ENCODE results near the gene CDK5RAP1. TPM values are rescaled to one million over a fixed set of nuclear protein-coding genes. Genes with fewer than 3 reads are reported as not detected.

Gene CDK5RAP1
- total and polyA plus RNA-seq, 9 of the 15 experiments (the other 6 are each of a cell fraction or from before 2014, with no cell fraction given): 41.6 to 127 (median 58.3) TPM

- no peak for TF ChIP-seq HMGXB4 (CRISPR knock-in tag; IDR thresholded peaks at IDR 0.05)
- TF ChIP-seq MTA3 (IDR thresholded peaks at IDR 0.05; ENCODE audit: borderline replicate concordance): no peak
- TF ChIP-seq MAFK (IDR thresholded peaks at IDR 0.05; ENCODE audit: low read length): no peak
- TF ChIP-seq PPARD (CRISPR knock-in tag; IDR thresholded peaks at IDR 0.05): no peak
- TF ChIP-seq CBX3 (IDR thresholded peaks at IDR 0.05; ENCODE audit: borderline replicate concordance in 1 of 2, low read length in 2 of 2): no peak
- no peak for TF ChIP-seq RUNX1 (IDR thresholded peaks at IDR 0.05; ENCODE audit: low read depth)
- no peak for TF ChIP-seq ZNF57 (CRISPR knock-in tag; IDR thresholded peaks at IDR 0.05)
- TF ChIP-seq SAFB (IDR thresholded peaks at IDR 0.05; ENCODE audit: borderline replicate concordance, low read depth, low read length): no peak
- TF ChIP-seq ETV1 (tag; conservative IDR thresholded peaks at IDR 0.05; ENCODE audit: low read depth): no peak
- TF ChIP-seq CCNT2 (IDR thresholded peaks at IDR 0.05; ENCODE audit: borderline replicate concordance, extremely low read depth, insufficient read length, low read depth, low read length): no peak
- TF ChIP-seq ZNF76 (CRISPR knock-in tag; IDR thresholded peaks at IDR 0.05; ENCODE audit: borderline replicate concordance): no peak
- no peak for TF ChIP-seq POU5F1 (IDR thresholded peaks at IDR 0.05; ENCODE audit: borderline replicate concordance, low read depth, low read length, partially characterized antibody)
- no peak for TF ChIP-seq POLR2AphosphoS2 (IDR thresholded peaks at IDR 0.05; ENCODE audit: low read length)
- peak; percentile 32 to 48 (median 35); a peak in 4 of 6 replicates for TF ChIP-seq CTCF (IDR thresholded peaks at IDR 0.05 in 2 of 3, conservative IDR thresholded peaks at IDR 0.05 in 1 of 3; ENCODE audit: insufficient read depth in 2 of 3, low read depth in 1 of 3, low read length in 3 of 3)
- no peak for TF ChIP-seq CREB5 (CRISPR knock-in tag; IDR thresholded peaks at IDR 0.05)
- TF ChIP-seq ZNF354B (CRISPR knock-in tag; IDR thresholded peaks at IDR 0.05): no peak
- TF ChIP-seq ZNF121 (CRISPR knock-in tag; conservative IDR thresholded peaks at IDR 0.05): no peak
- peak in 1 of 2 experiments; percentile 50; a peak in 2 of 4 replicates for TF ChIP-seq KDM1A (IDR thresholded peaks at IDR 0.05)
- no peak for TF ChIP-seq SMARCA4 (IDR thresholded peaks at IDR 0.05)
- TF ChIP-seq PREB (CRISPR knock-in tag; IDR thresholded peaks at IDR 0.05): no peak
These were observed 43.7 kb upstream of the CDK5RAP1 start (continued) for GRCh38 chr20:33444797-33445560.
